Measurements from ENCODE around the gene NFATC3. TPM values are rescaled to one million over a fixed set of nuclear protein-coding genes. Genes with fewer than 3 reads are reported as not detected.

Gene NFATC3
- total and polyA plus RNA-seq, 11 donors, result 5.9 to 35.1 (median 24.2) TPM

DNA sequence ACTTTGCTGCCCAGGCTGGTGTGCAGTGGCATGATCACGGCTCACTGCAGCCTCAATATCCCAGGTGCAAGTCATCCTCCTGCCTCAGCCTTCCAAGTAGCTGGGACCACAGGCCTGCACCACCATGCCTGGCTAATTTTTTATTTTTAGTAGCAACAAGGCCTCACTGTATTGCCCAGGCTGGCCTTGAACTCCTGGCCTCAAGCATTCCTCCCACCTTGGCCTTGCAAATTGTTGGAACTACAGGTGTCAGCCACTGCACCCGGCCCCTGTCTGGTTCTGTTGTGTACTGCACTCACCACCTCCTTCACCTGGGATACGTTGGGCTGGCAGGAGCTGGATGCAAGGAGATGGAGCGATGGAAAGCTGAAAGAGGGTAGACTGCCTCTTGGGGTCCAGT lies 168.6 kb downstream of the NFATC3 start:
- DNase-seq (no peak), ATAC-seq (no peak)
- Histone ChIP-seq H3K9me3 (no peaks in the 10 kb centered on the region), H3K4me1 (peaks cover 4 to 81% (median 39%) of the 10 kb centered on the region in 12 donors), H3K27me3 (no peaks in the 10 kb centered on the region), H3K4me3 (no peak overlapping the region), H3K36me3 (peaks cover 0 to 98% (median 77%) of the 10 kb centered on the region in 9 donors), H3K27ac (peak overlapping the region in 11 of 12 donors; percentile 79 to 97 (median 89))
- intact Hi-C loops (cut with DNase I), result no loop called here
- 80 to 90% (median 82%) methylated on average over 4 of the region's 4 CpGs for WGBS, 4 donors
- TF ChIP-seq POLR2A (IDR thresholded peaks at IDR 0.05), result no peak
- TF ChIP-seq, protein P1, sequence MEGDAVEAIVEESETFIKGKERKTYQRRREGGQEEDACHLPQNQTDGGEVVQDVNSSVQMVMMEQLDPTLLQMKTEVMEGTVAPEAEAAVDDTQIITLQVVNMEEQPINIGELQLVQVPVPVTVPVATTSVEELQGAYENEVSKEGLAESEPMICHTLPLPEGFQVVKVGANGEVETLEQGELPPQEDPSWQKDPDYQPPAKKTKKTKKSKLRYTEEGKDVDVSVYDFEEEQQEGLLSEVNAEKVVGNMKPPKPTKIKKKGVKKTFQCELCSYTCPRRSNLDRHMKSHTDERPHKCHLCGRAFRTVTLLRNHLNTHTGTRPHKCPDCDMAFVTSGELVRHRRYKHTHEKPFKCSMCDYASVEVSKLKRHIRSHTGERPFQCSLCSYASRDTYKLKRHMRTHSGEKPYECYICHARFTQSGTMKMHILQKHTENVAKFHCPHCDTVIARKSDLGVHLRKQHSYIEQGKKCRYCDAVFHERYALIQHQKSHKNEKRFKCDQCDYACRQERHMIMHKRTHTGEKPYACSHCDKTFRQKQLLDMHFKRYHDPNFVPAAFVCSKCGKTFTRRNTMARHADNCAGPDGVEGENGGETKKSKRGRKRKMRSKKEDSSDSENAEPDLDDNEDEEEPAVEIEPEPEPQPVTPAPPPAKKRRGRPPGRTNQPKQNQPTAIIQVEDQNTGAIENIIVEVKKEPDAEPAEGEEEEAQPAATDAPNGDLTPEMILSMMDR (IDR thresholded peaks at IDR 0.05), result no peak

DNA sequence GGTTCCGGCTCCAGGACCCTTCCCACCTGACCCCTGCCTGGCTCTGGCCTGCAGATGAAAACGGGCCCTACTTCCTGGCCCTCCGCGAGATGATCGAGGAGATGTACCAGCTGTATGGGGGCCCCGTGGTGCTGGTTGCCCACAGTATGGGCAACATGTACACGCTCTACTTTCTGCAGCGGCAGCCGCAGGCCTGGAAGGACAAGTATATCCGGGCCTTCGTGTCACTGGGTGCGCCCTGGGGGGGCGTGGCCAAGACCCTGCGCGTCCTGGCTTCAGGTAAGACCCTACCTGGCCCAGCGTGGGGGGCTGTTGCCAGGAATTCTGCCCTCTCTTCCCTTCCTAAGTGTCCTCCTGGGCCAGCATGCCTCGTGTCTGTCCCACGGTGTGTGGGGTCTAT lies 170.5 kb downstream of the NFATC3 start:
- intact Hi-C loops (cut with DNase I), result no loop called here
- no peaks in the 10 kb centered on the region for H3K27me3 ChIP-seq
- peaks cover 0 to 99% (median 80%) of the 10 kb centered on the region in 9 donors for H3K36me3 ChIP-seq
- no peak for DNase-seq
- H3K4me1 ChIP-seq, result peaks cover 4 to 82% (median 36%) of the 10 kb centered on the region in 12 donors
- no peak for ATAC-seq
- H3K4me3 ChIP-seq, result no peak overlapping the region
- peak overlapping the region in 10 of 12 donors; percentile 0 to 97 (median 79) for H3K27ac ChIP-seq
- H3K9me3 ChIP-seq, result no peaks in the 10 kb centered on the region
- whole genome bisulfite sequencing, 4 donors, result 88 to 92% (median 91%) methylated on average over 14 to 18 of the region's 18 CpGs
- TF ChIP-seq, protein P1 (IDR thresholded peaks at IDR 0.05), result no peak
- no peak for TF ChIP-seq POLR2A (IDR thresholded peaks at IDR 0.05)

DNA sequence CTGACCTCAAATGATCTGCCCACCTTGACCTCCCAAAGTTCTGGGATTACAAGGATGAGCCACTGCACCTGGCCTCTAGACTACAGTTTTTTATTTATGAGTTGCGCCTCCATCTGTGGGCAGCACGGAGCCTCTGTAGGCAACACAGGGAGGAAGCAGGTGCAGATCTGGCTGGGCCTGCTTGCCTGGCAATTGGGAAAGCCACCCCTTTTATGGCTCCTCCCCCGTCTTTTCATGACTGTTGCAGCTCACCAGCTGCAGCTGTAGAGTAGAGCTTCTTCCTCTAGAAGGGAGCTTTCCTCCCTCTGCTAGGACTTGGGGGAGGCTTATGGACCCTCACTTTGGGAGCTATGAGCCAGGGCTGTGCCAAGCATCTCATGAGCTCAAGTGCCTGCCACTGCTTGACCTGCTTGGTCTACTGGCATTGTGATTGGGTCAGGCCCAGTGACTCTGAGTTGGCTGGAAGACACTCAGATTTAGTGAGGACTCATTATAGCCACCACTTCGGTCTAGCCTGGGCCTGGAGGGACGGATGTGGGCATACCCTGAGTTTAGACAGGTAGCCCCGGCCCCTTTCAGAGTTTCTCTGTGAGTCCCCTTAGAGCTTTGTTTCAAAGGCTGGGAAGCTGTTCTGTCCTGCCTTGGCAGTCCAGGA lies 172.2 kb downstream of the NFATC3 start:
- TF ChIP-seq POLR2A (IDR thresholded peaks at IDR 0.05), result no peak
- TF ChIP-seq, protein P1 (IDR thresholded peaks at IDR 0.05), result no peak
- Histone ChIP-seq H3K4me3 (no peak overlapping the region), H3K27ac (peak overlapping the region in 11 of 12 donors; percentile 63 to 90 (median 70)), H3K36me3 (peaks cover 0 to 89% (median 77%) of the 10 kb centered on the region in 9 donors), H3K9me3 (no peaks in the 10 kb centered on the region), H3K4me1 (peaks cover 4 to 83% (median 34%) of the 10 kb centered on the region in 12 donors), H3K27me3 (no peaks in the 10 kb centered on the region)
- intact Hi-C loops (cut with DNase I), result no loop called here
- no peak for DNase-seq
- 65 to 84% (median 78%) methylated on average over 5 to 6 of the region's 6 CpGs for WGBS, 4 donors
- ATAC-seq, result peak in 1 of 4 donors; percentile 3

DNA sequence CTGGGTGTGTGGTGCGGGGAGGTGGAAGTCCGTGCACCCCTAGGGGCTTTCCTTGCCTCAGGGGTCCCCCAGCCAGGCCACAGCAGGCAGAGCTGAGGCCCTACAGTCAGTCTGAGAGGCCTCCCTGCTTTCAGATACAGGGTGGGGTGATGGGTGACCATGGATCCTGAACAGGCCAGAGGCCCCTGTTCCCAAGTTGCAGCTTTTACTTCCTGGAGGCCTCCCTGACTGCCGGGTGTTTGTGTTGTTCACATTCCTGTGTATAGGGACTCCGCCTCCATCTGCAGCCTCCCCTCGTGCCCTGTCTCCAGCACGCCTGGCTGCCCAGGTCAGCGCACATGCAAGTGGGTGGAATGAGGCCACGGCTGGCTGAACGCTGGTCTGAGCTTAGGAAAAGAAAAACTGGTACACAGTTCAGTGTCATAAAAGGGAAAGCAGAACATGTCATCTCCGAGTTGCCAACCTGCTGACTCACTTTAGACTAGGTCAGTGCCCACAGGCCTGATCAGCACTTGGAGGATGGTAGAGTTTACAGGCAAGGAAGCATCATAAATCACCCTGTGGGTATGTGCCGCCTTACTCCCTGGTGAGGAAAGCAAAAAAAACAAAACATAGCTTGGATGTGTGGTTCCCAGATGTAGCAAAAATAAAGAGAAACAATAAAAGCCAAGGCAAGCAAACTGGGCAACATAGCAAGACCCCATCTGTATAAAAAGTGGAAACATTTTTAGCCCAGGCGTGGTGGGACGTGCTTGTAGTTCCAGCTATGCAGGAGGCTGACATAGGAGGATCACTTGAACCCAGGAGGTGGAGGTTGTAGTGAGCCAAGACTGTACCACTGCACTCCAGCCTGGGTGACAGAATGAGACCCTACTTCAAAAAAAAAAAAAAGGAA lies 173.0 kb downstream of the NFATC3 start:
- no peaks in the 10 kb centered on the region for H3K9me3 ChIP-seq
- intact Hi-C loops (cut with DNase I), result no loop called here
- H3K27me3 ChIP-seq, result no peaks in the 10 kb centered on the region
- 63 to 69% (median 66%) methylated on average over 13 of the region's 13 CpGs for WGBS, 4 donors
- ATAC-seq (peak; percentile 30 to 65 (median 60)), DNase-seq (peak in 1 of 5 donors; percentile 52)
- H3K36me3 ChIP-seq, result peaks cover 0 to 81% (median 71%) of the 10 kb centered on the region in 9 donors
- H3K27ac ChIP-seq, result peak overlapping the region; percentile 9 to 90 (median 70)
- no peak overlapping the region for H3K4me3 ChIP-seq
- peaks cover 0 to 75% (median 27%) of the 10 kb centered on the region in 12 donors for H3K4me1 ChIP-seq
- TF ChIP-seq, protein P1 (IDR thresholded peaks at IDR 0.05), result no peak
- TF ChIP-seq POLR2A (IDR thresholded peaks at IDR 0.05), result no peak

Measured in heart left ventricle (tissue), 16 donors.